DMS53 treated with DMSO at 0.1 percent for 48 hours (cell line): ENCODE results near the gene MRPL10.

Experiments used
- DNase-seq: peaks from one replicate; lab custom pipeline; 2025; ENCODE audit not compliant: unreplicated experiment; lab: John Stamatoyannopoulos, UW

Gene MRPL10

DNA sequence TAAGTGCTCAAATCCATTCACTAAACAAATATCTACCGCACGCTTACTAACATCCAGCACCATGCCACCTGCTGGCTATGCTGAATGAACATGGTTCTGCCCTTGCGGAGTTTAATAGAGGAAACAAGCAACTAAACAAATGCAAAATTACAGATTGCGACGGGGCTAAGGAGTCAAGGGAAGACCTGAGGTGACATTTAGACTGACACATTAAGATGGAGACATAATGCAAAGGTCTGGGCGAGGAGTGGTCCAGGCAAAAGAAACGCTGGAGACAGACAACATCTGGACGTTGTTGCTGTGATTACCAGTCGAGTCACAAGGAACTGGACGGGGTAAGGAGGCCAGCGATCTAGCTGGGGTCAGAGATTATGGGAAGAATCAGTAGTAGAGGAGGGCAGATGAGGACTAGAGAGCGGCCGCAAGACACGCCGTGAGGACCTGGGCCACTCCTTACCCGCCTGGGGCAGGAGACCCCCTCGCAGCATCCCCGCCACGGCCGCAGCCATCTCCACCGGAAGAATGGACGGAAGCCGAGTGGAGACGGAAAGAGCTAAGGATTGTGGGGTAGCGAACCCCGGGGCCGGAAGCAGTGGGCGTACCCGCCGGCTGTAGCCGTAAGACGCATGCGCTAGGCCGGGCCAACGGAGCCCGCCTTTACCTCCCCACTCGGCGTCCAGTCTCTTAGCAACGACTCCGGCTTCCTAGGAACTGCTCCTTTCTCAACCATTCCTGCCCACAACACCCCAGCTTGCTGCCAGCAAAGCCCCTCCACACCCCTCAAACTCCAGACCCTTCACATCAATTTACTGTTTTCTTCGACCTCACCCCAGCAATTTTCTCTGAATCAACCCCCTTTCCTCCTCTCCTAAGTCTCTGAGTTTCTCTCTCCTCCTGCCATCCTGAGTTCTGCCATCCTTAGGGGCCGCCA, at the start of gene MRPL10, which contains the start of gene LRRC46:
TSS of gene MRPL10 (minus strand) at position 539 of the 931 bp plus-strand sequence. CDS start at position 509, 30 bp downstream.
TSS of gene LRRC46 (plus strand) at position 668 of the 931 bp plus-strand sequence. CDS start 320 bp downstream, outside the sequence.
- peak; percentile 97 for DNase-seq

DNA sequence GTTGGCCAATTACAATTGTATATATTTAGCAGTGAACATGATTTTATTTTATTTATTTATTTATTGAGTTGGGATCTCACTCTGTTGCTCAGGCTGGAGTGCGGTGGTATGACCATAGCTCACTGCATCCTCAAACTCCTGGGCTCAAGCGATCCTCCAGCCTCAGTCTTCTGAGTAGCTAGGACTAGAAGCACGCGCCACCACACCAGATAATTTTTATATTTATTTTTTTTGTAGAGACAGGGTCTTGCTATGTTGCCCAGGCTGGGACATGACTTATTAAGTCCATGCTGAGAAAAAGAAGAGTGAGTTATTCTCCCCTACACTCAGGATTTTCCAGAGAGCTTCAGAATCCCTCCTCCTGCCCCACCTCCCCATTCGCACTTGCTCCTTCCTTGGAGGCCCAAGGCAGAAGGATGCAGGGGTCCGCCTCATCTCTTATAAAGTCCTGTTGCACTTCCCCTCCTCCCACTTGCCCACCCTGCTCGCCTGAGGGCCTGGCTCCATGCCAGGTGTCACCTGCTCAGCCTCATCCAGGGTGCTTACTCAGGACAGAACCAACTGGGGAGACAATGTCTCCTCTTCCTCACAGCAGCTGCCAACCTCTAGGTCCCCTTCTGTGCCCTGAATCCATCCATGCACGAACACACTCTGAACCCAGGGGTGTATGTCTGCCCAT, 48.6 kb upstream of the MRPL10 start:
- DNase-seq, result no peak

DNA sequence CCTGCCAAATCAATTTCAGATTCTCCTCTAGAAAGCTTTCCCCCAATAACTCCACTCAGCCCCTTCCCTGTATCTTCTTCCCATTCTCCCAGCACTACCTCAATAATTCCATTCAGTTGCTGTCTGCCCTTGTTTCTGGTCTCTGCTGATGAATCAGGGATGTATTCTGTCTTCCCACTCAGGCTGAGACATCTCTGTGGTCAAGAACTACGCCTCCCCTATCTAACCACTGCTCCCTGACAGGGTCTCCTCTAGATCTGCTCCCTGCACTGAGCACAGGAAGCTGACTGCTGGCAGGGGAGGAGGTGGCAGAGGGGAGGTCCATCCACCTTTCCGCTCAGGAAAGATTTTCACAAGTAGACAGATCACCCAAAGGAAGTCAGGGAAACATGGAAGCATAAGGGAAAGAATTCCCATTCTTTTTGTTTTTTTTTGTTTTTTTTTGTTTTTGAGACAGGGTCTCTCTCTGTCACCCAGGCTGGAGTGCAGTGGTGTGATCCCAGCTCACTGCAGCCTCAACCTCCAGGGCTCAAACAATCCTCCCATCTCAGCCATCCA, 47.8 kb upstream of the MRPL10 start:
- no peak for DNase-seq

DNA sequence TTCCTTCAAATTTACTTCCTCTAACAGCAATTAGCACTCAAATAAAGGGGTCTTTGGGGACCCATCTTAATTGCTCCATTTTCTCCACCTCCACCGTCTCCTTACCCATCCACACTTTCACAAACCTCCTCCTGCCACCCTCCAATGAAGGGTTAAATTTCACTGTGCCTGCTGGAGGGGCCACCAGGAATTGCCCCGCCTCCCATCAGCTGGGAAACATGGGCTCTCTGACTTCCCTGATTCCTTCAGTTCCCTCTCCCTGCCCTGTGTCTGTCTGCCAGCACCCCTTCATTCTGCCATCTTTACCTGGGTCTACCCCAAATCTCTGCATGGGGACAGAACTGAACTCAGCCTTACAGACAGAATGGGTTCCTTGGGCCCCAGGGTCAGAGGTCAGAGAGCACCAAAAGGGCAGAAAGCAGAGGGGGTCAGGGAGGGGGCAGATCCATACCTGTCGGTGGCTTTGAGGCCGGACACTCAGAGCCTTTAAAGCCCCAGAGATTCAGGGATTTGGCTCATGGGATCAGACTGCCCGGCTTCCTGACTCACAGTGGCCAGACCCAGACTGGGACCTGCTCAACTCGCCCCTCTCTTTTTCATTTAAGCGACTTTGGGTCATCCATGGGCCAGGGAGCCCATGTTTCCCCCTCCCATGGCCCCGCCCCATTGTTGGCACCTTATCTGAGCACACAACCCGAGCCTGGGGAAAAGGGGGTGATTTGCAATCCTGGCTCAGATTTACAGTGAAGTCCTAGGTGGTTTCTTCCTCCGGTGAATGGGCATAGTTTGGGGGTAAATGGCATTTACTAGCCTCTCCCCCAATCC, 47.1 kb upstream of the MRPL10 start:
- DNase-seq, result no peak

DNA sequence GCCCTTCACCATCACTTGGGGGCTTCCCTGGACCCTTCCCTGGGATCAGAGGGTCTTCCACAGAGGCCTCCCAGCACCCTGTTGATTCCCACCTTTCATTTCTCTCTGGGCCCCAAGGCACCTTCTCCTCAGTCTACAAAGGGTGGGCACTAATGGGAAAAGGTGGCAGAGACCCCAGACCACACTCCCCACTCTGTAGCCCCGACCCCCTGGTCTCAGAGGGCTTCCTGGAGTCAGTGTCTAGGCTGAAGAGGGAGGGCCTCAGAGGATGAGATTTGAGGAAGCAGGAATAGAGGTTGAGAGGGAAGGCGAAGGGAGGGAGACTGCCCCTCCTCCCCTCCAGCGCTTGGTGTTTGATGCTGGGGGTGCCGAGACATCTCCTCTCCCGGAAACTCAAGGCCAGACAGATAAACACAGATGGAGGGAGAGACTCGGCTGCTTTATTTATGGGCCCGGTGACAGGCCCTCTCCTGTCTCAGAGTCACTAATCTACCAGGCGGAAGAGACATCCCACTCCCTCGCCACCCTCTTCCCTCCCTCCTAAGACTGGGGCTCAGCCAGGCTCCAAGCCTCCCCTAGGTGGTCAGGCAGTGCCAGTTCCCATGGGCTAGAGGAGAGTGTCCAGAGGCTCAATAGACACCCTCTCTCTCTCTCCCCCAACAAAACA, 46.2 kb upstream of the MRPL10 start:
- DNase-seq, result no peak

DNA sequence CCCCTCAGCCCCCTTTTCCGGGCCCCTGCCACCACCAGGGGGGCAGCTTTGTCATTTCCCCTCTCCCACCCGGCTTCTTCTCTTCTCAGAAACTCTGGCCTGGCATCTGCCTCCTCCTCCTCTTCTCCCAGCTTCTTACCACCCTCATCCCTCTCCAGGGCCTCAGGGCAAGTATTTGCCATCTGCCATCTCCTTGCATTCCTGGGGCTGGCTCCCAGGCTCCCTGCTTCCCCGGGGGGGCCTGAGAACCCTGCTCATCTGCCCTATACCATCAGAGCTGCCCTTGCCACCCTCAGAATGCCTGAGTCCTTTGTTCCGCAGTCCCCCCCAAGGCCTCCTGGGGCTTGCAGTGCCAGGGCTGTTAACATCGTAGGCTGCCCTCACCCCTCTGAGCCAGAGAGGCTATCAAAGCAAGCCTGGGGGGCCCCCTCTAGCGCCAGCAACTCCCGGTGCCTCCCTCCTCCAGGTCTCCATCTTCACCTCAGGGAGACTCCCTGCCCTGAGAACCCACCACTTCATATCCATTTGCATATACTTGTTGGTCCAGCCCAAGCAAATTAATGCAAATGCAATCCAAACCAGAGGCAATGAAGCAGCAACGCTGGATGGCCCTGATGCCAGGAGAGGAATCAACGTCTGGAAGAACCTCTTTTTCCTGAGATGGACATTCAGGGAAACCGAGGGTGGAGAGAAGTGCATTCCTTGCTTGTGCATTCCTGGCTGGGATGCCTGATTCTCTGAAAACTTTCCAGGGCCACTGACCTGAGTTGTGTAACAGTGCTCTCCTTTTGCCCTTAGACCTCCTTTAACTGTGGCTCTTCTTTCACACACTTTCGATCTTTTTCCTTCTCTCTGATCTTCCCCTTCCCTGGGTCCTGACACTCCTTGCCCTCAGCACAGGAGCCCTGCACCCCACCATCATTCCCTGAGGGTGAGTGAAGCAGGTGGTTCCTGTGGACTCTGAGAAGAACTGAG, 44.0 kb upstream of the MRPL10 start:
- no peak for DNase-seq

DNA sequence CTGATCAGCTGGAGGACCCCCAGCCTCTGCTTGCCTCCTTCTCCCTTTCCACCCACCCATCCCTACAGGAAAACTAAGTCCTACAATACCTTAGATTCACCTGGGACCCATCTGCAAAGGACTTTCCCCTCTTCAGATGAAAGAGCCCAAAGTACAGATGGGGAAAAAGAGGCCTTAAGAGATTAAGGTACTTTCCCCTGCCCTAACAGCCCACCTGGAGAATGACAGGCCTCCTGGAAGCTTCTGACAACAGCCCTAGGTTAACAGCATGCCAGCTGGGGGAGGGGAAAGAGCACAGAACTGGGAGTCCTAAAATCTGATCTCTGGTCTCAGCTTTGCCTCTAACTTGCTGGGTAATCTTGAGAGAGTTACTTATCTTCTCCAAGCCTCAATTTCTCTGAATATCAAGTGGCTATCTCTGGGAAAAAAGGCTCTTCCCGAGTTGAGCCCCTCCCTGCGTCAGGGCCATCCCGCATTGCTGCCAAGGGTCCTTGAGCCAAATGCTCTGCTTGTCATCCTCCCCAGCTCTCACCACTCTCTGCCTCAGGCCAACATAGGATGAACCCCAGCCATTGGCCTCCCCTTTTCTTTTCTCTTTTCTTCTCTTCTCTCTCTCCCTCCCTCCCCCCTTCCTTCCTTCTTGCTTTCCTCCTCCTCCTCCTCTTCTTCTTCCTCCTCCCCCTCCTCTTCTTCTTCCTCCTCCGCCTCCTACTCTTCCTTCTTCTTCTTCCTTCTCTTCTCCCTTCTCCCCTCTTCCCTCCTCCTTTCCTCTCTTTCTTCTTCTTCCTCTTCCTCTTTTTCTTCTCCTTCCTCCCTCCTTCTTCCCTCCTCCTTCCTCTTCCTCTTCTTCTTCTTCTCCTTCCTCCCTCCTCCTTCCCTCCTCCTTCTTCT, 42.1 kb upstream of the MRPL10 start:
- DNase-seq, result no peak

DNA sequence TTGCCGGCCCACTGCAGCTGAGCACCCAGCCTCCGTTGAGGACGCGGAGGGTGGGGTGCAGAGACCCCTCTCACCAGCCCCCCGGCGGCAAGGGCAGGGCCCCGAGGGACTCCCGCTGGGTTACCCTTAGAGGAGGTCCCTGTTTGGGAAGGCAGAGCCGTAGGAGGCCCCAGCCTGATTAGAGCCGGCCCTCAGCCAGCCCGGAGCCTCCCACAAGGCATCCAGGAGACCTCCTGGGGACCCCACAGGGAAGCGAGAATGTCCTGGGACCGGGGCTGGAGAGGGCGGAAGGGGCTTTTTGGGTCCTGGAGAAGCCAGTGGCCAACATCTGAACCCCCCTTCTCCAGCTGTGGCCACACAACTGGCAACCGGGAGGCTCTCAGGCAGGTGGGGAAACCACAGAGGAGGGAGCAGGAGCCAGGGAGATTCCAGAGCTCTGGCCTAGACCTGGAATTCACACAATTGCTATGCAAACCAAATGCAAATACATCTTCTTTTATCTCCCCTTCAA, 41.4 kb upstream of the MRPL10 start:
- DNase-seq, result no peak

DNA sequence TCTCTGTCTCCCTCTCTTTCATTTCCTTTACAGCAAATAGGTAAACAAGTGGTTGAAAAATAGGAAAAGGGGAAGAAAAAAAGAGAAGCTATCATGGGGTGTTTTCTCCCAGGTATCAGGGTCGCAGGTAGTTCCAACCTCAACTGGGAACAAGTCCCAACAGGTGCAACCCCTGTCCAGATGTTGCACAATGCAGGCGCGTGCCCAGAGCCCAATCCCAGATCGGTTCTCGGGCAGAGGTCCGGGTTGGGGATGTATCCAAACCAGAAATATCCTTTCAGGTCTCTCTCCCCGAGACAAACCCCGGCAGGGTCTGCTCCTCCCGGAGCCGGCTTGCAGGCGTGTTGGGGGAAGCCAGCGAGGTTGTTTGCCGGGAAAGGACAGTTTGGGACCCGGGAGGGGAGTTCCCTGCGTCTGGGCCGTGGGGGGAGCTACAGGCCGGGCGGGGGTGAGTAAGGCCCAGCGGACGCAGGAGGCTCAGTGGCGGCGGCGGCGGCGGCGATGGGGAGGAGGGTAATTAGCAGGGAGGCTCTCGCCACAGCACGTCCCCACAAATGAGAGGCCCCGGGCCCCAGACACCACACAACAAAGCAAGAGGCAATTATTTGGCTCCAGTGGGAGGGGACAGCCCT, 40.8 kb upstream of the MRPL10 start:
- no peak for DNase-seq

DNA sequence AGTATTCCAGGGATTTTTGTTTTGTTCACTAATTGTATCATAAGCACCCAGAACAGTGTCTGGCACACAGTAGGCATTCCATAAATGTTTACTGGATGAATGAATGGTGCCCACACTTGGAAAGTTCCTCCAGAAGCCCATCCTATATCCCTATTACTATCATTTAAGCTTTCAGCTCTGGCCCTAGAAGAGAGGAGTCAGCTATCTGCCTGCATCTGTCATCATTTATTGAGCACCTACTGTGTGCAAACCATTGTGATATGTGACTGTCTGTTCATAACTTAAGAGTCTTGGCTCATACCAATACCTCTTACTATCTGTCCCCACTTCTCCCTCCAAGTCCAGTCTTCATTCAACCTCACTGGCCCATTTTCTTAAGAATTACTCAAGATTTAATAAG, 39.7 kb upstream of the MRPL10 start:
- DNase-seq, result no peak

DNA sequence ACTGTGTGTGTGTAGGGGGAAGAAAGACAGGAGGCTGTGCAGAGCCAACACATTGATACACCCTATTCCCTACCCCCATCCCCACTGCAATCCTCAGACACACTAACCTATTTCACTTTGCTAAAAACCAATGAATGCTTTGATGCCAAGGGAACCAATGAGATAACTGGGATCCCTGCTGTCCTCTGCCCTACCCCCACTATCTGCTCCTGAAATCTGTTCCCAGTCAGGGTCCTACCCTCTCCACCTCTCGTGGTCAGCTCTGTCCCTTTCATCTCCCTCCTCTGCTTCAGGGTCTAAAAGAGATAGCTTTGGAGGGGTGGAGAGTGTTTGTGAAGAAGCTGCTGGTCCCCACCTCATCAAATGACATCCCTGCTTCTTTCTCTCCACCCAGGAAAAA, 38.7 kb upstream of the MRPL10 start:
- no peak for DNase-seq

DNA sequence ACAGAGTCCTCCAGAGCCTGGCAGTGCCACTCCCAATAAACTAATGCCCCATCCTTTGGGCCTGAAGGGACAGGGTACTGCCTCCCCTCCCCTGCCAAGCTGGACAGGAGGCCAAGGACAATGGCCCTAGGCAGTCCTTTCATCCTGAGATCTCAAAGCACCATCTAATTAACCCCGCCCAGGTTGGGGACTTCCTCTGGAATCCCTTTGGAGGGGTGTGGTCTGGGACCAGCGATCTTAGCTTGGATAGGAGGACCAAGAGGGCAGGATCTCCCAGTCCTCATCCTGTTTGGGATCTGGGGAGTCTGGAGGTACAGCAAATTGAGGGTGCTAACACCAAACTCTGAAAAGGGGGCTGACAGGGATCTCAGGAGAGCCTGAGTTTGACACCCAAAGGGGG, 37.8 kb upstream of the MRPL10 start:
- DNase-seq, result no peak

DNA sequence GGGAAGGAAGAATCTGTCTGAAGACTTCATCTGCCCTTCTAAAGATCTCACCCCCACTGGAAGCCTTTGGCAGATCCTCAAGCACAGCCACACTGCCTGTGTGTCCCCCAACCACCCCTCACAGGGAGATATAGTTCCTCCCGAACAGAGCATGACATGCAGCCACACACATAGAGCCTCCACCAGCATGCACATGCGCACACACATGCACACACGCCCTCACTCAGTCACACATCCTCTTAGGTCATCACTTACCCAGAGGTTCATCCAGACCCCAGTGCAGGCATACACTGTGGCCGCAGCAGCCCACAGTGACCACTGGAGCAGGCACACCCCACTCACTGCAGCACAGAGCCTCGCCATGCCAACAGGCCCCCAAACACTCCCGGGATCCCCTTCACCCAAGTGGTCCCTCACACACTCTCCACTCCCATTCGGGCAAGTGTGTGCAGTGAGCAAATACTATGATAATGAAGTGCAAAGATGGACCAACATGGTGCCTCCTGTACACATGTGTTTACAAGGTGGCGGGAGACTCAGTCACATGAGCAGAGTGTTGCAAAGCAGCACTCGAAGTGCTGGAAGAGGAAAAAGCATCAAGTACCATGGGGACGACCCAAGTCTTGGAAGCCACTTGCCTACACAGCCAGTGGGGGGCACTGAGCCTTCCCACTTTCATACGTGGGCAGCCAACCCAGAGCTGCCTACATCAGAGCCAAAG, 36.6 kb upstream of the MRPL10 start:
- no peak for DNase-seq

DNA sequence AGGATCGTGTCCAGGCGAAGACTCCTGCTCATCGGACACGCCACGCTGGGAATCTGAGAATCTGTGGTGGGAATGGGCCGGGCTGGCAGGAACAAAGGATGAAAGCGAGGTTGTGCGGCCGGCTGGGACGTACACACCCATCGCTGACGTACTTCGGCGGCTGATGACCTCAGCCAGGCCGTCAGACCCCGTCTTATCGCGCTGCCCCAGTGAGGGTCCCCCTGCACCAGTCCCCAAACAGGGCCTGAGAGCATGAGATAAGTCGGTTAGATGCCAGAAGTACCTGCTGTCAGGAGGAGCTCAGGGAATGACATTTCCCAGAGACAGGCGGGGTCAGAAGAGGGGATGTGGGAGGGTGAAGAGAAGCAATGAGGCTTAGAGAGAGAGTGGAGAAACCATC, 35.6 kb upstream of the MRPL10 start:
- no peak for DNase-seq

DNA sequence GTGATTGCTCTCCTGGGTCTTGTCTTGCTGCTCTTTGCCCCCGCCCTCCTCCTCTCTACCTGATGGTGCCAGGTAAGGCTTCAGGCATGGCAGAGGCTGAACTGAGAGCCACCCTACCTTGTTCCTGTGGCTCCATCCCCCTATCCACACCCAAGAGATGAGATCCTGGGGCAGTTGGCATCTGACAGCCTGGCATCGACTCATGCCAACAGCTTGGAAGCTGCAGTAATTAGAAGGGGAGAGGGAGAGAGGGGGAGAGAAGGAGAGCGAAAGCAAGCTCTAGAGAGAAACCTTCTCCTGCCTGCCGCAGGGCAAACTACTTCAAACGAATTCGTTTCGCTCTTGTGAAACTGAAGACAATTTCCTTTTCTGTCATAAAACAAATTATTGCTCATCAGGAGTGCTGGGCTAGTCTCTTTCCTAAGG, 33.5 kb upstream of the MRPL10 start:
- DNase-seq, result no peak

DNA sequence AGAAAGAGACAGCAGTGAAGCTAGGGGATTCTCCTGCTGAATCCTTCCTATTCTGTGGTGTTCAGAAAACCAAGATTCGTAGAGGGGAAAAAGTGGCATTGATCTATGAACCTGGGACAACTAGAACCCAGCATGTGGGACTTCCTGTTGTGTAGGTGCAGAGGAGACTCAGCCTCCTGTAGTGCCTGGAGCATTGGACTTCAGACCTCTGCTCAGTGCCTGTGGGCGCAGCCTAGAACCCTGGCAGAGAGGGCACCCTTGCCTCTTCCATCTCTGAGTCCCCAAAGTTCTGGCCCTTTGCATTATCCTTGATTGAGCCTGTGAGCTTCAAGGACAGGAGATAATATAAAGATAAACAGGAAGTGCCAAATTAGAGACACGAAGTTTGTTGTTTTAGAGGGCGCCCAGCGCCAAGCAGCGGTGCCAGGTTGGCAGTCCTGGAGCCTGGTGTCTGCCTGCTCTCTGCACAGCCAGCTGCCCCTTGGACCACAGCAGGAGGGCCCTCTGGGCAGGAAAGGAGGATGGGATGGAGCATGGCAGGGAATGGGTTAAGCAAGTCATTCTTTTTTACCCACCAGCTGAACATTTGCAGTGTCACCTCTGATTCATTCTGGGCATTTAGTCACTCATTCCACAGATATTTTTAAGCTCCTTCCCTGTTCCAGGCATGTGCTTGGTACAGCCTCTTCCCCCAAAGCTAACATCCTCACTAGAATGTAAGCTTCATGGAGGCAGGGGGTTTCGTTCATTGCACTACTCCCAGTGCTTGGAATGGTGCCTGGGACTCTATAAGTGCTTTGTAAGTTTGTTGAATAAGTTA, 31.5 kb upstream of the MRPL10 start:
- DNase-seq, result no peak
